Mesenteric fat pad (tissue), 1 donor: ENCODE data around the gene ECT2L. TPM values are rescaled to one million over a fixed set of nuclear protein-coding genes. Genes with fewer than 3 reads are reported as not detected.

Source experiments
- DNase-seq: peaks from one replicate; pipeline ENCODE4 v3.0.0-alpha.2; 2020; ENCODE audit warnings: low spot score
- total RNA-seq: library from RNA; stranded (reverse); fragmentation: NEBNext Ultra II Directional; extraction: Animal tissue kit (Norgen Biotek cat#: 25700); gene quantifications from one replicate; pipeline ENCODE4 v1.2.1, GENCODE V29; 2021
- donor health status: DM: yes; HTN: yes; CAD: no.

ECT2L gene
- total RNA-seq, 1 donor from 2014 or later, result not detected

DNA sequence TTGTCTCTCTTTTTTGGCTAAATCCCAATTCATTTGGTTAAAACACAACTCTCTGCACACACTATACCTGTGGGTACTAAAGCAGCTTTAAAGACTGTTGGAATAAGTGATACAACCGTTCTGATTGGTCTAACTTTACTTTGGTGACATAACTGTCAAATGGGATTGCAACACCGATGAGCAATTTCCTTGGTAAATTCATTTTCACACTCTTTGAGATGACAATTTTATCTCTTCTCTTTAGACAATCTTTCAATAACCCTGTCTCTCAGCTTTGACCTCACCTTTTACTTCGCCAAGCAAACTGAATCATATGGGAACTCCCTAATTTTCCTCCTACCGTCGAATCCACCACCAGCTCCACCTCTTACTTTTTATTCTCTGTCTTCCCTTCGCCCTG, 60.8 kb downstream of the ECT2L start:
- DNase-seq, result no peak

GRCh38 chr6:138857775-138858174, 61.9 kb downstream of the ECT2L start:
- DNase-seq, result no peak

DNA sequence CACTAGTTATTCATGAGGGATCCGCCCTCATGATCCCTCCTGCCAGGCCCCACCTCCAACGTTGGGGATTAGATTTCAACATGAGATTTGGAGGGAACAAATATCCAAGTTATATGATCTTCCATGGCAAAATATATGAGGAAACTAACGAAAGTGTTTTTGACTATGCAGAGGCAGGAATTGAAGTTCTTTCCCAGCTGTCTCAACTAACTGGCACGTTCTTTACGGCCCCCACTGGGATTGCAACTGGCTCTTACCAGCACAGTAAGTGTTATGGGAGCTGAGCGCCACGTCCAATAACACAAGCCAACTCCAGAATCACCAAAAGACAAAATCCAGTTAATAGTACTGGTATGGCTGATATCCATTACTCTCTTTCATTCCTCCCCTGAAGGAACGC, 66.6 kb downstream of the ECT2L start:
- no peak for DNase-seq

- no peak for DNase-seq
Observed at GRCh38 chr6:138863321-138863720, 67.4 kb downstream of the ECT2L start.

DNA sequence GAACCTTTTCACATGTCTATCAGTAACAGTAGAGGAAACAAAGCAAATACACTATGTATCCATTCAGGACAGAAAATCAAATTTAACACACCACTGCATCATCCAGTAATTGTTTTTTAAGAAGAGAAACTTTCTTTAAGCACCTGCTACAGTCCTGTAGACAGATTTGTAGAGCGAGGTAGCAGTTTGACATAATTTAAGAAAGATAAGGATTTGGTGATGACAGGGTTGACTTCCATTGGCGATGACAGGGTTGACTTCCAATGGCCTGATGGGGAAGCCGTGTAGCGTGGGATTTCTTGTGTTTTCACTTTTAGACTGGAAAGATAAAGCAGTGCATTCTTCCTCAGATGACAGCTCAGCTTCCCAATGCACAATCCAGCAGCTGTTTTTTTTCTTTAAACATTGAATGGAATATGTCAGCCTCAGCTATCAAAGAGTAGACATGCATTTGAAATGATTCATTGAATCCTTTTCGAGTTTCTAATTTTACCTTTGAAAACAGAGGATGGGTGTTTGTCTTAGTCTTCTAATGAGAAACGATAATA, 68.5 kb downstream of the ECT2L start:
- DNase-seq, result no peak

- DNase-seq, result no peak
Observed at GRCh38 chr6:138865480-138866109, 69.7 kb downstream of the ECT2L start.

GRCh38 chr6:138868181-138868580, 72.3 kb downstream of the ECT2L start:
- DNase-seq, result no peak

DNA sequence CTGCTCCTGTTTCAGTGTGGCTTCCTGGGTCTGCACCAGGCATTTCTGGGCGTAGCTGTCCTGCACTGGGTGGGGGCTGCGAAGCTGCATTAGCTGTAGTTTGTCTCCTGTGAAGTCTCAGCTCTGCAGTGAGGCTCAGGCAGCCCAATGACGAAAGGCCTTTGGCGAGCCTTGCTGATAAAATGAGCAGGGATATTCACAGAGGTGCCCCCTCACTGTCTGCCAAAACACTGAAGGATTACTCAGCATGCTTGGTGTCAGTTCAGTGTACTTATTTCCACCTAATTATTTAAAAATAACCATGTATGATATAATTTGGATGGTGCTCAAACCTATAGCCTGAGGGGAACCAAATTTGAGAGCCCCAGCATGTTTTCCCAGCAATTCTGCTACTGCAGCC, 73.5 kb downstream of the ECT2L start:
- no peak for DNase-seq

DNA sequence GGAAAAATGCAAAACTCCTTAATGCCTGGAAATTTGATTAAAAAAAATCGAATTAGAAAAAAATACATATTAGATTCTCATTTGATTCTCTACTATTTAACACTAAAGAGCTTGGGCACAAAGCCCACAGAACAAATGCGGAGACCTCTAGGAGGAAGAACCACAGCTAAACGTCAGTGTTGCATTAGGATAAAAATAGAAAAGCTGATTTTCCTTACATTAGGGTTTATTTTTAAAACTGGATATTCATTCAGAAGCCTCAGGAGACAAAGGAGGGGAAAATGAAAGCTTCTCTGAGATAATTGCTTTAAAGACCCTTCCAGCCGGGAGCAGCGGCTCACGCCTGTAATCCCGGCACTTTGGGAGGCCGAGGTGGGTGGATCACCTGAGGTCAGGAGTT, 77.3 kb downstream of the ECT2L start:
- DNase-seq, result no peak

DNA sequence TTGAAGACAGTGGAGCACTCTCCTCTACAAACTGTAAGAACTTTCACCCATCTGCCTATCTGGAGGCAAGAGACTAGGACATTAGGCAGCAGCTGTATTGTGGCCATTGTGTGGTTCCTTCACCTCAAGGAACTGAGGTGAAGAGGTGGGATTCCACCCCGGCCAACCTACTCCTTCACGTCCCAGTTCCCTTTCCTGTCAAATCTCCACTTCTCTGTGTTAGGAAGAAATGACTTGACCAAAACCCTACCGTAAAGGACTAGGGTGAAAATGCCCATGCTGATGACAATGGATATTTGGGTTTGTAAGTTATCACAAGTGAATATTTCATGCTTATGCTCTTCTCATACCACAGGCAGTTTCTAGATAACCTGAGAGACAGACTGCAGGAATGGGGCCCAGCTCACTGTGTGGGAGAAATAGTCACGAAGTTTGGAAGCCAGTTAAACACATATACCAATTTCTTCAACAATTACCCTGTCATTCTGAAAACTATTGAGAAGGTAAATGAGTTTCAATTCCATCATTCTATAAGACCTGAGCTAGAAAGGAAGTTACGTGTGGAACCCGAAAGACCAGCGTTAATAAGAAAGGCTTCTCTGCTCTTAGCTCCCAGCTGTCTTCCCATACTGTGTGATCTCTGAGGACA, 86.6 kb downstream of the ECT2L start:
- no peak for DNase-seq

GRCh38 chr6:138885156-138885819, 89.4 kb downstream of the ECT2L start:
- DNase-seq, result no peak

DNA sequence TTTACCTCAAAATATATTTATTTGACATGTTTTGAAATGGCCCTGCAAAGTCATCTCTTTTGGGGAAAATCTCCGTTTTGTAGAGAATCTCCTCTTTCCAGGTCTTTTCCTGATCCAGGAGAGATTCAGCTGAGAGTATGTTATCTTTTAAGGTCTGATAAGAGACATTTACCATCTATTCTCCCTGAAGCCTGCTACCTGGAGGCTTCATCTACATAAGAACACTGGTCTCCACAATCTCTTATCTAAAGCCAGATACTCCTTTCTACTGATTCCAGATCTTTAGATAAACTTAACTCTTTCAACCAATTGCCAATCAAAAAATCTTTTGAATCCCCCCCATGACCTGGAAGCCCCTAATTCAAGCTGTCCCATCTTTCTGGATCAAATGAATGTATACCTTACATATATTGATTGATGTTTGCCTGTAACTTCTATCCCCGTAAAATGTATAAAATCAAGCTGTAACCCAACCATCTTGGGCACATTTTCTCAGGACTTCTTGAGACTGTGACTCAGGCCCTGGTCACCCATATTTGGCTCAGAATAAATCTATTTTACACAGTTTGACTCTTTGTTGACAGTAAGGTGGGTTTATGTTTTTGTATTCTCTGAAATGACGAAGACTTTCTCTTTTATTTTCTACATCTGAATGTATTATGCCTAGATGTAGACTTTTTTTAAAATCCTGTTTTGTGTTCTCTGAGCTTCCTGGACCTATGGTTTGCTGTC, 95.5 kb downstream of the ECT2L start:
- DNase-seq, result no peak

GRCh38 chr6:138896104-138896756, 100.3 kb downstream of the ECT2L start:
- no peak for DNase-seq

GRCh38 chr6:138897031-138897430, 101.1 kb downstream of the ECT2L start:
- no peak for DNase-seq

DNA sequence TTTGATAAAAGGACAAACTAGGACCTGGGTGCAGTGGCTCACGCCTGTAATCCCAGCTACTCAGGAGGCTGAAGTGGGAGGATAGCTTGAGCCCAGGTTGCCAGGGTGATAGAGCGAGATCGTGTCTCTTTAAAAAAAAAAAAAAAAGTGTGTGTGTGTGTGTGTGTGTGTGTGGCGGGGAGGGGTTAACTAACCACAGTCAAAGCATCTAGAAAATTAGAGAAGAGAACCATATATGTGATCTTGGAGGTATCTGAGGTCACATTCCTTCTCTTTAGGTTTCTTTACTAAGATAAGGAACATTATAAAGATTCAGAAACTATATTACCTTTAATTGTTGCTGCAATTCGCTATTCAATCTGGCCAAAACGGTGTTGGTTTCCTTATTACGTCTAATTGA, 111.3 kb downstream of the ECT2L start:
- DNase-seq, result no peak

DNA sequence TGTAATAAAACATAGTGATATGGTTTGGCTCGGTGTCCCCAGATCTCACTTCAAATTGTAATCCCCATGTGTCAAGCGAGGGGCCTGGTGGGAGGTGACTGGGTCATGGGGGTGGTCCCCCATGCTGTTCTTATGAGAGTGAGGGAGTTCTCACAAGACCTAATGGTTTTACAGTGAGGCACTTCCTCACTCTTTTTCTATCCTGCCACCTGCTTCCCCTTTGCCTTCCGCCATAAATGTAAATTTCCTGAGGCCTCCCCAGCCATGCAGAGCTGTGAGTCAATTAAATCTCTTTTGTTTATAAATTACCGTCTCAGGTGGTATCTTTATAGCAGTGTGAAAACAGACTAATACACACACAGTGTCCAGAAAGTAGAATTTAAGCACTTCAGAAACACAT, 113.6 kb downstream of the ECT2L start:
- DNase-seq, result no peak

- DNase-seq, result no peak
Observed at GRCh38 chr6:138909975-138910374, 114.1 kb downstream of the ECT2L start.

- no peak for DNase-seq
Observed at GRCh38 chr6:138912308-138912707, 116.4 kb downstream of the ECT2L start.

DNA sequence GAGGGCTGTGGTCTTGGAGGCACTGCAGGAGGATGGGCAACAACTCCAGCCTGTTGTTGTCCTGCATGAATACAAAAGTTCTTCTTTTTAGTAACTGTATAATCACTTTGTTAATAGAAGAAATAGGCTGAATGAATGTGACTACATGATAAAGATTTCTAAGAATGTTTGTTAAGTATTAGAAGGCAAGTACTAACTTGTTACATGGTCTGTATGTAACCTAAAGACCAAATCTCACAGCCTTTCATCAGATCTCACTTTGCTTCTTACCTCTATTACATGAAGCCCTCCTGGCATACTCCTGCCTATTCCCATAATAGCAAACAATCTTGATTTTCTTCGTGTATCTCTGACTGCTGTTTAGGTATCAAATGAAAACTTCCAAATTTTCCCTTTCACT, 118.8 kb downstream of the ECT2L start:
- DNase-seq, result no peak

DNA sequence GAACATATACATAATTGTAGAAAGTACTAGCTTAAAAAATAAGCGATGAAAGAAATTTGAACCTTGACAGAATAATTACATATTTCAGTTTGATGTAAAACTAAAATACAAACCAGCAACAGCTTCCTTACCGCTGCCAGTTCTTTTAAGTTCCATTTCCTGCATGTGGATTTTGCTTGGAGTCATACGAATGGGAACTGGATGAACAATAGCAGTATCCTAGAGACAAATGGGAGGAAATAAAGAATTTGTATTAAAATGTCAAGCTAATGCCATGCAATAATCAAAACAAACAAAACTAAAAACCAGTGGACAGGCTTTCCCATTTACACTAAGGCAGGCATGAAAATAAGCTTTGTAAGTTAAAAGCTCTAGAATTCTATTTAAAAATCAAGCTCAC, 125.0 kb downstream of the ECT2L start:
- no peak for DNase-seq

DNA sequence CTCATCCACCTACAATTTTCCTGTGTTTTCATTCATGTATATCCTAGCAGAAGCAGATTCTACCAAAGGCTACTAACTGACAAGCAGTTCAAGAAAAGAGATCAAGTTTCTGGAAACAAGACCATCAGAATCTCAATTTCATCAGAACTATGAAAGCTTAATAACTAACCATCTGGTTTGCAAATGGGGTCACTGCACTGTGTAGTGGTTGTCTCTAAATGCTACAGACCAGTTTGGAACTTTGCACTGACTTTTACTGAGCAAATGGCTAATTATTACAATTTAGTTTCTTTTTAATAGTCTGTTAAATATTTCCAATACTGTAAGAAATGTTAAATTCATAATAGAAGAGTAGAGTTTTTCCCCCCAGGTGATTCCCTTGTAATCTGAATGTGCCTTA, 127.7 kb downstream of the ECT2L start:
- no peak for DNase-seq
